ENCODE measurements around the gene LARP4B.

LARP4B gene

DNA sequence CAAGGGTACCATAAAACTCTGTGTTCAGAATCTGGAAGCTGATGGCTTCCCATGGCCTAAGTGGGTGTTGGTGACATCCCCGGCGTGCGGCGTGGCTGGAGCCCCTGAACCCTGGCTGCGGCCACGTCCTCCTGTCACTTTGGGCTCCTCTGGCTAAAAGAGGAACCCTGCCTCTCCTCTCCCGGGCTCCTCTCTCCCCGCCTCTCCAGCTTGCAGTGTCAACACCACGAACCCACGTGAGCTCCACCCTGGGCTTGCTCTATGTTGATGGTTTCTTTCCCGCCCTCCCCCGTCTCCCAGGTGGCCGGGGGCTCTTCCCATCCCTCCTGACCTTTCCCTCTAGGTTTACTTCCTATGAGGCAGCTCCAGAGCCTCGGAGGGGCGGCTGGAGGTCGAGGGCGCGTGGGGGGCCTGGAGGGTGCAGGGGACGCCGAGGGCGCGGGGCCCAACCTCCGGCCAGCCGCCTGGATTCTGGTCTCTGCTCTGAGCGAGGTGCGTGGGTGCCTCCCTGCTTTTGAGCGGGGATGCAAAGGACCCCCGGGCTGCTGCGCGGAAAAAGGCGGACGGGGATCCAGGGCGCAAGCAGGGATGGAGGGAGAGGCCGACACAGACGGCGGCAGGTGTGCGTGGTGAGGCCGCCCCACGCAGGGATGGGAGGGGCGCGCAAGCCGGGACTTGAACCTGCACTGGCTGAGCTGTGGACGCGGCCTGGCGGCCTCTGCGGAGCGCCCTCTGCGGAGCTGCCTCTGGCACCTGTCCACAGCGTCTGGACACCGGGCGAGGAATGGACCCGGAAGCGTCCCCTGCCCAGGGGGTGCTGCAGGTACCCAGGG is 126.5 kb downstream of the LARP4B start:
- no peak for DNase-seq

DNA sequence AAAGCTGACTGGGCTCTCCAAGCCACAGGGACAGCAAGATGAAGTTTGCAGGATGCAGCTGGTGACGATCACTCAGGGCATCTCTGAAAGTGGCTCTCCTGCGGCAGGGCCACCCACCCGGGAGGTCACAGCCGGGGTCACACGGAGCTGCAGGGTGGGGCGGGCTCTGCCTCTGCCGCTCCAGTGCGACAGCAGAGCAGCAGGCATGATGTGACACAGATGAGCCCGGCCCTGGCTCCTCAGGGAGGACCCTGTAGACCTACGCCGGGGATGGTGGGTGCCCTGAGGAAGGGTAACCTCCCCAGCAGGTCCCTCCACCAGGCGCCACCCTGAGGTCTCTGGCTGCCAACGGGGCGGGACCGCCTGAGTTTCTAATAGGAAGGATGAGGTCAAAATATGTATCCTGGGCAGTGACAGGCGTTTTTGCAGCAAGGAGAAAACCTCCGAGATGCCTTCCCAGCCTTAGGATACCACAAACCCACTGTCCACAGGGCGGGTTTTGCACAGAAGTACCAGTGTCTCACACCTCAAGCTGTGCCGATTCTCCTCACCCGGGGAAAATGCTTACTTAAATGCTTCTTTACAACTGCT is 127.2 kb downstream of the LARP4B start:
- DNase-seq, result no peak

GRCh38 chr10:803041-803741 is 128.3 kb downstream of the LARP4B start:
- DNase-seq, result no peak

GRCh38 chr10:802506-802905 is 129.0 kb downstream of the LARP4B start:
- no peak for DNase-seq

DNA sequence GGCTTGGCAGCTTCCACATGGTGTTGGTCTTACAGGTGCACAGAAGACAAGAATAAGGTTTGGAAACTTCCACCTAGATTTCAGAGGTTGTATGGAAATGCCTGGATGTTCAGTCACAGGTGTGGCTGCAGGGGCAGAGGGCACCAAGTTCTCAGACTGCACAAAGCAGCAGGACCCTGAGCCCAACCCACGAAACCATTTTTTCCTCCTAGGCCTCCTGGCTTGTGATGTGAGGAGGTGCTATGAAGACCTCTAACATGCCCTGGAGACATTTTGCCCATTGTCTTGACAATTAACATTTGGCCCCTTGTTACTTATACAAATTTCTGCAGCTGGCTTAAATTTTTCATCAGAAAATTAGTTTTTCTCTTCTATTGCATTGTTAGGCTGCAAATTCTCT is 134.3 kb downstream of the LARP4B start:
- DNase-seq, result no peak

DNA sequence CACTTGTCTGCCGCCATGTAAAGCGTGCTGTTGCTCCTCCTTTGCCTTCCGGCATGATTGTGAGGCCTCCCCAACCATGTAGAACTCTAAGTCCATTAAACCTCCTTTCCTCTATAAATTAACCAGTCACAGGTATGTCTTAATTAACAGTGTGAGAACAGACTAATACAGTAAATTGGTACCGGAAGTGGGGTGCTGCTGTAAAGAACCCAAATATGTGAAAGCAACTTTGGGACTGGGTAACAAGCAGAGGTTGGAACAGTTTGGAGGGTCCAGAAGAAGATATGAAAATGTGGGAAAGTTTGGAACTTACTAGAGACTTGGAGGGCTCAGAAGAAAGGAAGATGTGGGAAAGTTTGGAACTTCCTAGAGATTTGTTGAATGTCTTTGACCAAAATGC is 135.3 kb downstream of the LARP4B start:
- no peak for DNase-seq

- no peak for DNase-seq
Observed at GRCh38 chr10:794382-794956, 137.0 kb downstream of the LARP4B start.

GRCh38 chr10:792792-793100 is 138.8 kb downstream of the LARP4B start:
- no peak for DNase-seq

DNA sequence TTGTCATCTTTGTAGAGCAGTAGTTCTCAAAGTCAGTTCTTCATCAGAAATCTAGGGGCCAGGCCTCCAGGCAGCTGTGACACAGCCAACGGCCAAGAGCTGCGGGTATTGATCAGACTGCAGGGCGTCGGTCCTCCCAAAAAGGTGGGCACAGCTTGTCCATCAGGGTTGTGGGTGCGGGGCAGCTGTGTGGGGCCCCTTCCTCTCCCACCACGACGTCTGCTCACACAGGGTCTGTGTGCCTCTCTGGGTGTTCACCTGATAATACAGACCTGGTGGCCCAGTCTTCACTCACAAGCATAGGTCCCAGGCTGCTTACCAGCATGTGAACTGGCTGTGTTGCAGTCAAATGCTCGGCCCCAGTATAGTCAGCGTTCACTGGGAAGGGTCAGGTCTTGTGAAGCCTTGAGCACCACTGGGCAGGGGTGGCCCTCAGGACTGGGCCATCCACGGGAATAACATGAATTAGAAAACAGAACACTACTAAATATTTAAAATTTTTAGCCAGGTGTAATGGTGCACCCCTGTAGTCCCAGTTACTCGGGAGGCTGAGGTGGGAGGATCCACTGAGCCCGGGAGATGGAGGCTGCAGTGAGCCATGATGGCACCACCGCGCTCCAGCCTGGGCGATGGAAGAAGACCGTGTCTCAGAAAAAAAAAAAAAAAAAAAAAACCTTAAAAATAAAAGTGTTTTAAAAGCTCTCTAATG is 139.3 kb downstream of the LARP4B start:
- no peak for DNase-seq

DNA sequence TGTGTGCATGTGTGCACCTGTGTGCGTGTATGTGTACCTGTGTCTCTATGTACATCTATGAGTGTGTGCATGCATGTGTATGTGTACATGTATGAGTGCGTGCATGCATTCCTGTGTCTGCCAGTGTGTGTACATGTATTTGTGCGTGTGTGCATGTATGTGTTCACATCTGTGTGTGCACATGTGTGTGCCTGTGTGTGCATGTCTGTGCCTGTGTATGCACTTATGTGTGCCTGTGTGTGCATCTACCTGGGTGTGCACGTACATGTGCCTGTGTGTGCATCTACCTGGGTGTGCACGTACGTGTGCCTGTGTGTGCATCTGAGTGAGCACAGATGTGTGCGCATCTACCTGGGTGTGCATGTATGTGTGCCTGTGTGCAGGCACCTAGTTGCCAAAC is 139.9 kb downstream of the LARP4B start:
- no peak for DNase-seq

DNA sequence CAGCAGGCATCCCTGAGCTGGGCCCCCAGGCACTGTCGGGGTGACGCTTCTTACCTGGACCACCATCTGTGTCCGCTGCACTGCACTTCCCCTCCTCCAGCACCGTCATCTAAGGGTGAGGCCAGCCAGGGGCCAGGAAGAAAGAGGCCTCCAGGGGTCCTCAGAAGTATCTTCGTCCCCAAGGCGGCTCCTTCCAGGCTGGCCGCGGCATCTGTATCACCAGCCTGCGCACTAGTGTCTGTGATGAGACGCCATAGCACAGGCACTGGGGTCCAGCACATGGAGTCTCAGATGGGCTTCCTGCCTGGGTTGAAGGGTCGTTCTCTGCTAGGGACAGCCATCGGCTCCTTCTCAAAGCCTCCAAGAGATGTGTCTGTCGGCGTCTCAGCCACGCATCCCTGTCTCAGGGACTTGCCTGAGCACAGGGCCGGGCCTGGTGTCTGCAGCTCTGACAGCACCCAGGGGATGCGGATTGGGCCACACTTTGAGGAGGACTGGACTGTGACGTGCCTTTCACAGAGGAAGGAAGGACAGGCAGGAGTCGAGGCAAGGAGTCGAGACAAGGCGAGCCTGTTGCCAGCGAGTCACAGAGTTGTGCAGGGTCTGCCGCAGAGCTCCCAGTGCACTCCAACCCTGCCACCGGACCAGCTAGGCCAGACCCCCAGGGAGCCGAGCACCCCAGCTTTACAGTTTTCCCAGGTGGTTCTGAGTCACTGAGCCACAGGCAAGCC is 140.5 kb downstream of the LARP4B start:
- no peak for DNase-seq

DNA sequence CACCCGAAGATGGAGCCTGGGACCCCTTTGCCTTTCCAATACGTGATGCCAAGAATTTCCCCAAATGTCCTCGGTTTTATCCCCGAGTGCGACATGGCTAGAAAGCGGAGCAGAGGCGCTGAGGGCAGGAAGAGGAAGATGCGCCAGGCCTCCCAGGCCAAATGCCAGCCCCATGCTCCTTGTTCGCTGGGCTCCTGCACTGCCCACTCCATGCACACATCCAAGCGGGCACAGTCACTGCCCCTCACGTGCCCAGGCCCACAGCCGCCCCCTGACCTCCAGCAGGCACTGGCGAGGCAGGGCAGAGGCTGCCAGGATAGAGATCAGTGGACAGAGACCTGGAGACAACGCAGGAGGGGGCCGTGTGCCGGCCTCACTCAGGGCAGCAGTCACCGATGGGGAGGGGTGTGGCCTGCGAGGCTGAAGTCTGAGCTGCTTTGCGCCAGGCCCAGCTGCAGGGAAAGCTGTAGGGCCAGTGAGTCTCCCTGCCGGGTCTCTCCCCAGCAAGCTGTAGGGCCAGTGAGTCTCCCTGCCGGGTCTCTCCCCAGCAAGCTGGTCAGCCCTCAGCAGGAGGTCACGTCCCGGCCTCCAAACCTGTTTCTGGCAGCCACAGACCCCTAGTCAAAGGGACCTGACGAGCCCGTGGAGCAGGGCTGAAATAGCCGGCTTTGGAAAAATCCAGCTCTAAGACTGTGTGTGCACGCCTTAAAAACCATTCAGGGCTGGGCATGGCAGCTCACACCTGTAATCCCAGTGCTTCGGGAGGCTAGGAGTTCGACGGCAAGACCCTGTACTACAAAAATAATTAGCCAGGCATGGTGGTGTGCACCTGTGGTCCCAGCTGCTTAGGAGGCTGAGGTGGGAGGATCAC is 141.4 kb downstream of the LARP4B start:
- no peak for DNase-seq

GRCh38 chr10:788796-789748 is 142.4 kb downstream of the LARP4B start:
- DNase-seq, result no peak

- no peak for DNase-seq
Observed at GRCh38 chr10:787933-788651, 143.4 kb downstream of the LARP4B start.

DNA sequence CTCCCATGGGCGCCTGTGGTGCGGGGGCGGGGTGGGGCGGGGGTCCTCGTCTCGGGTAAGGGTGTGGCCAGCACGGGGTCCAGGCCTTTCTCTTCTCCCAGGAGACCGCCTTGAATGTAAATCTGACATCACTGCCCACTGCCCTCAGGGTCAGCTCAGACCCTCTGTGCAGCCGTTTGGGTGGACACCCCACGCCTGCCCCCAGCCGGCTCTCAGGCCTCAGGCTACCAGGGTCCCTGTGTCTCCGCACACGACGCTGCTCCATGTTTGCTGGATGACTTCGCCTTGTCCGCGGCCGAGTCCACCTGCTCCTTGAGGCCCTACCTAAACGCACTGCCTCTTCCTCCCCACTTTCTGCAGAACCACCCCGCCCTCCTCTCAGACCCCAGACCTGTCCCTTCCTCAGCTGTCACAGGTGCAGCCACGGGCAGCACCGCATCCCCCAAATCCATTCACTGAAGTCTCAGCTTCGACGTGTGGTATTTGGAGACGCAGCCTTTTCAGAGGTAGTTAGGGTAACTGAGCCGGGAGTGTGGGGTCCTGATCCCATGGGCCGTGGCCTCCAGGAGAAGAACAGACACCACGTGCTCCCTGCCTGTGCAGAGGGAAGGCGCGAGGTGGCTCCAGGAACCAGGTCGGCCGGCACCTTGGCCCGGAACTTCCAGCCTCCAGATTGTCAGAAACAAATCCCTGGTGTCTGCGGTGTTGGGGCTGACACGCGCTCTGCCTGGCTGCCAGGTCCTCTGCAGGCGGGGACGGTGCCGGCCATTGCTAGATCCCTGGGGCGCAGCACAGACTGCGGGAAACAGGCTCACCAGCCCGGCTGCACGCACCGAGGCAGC is 144.7 kb downstream of the LARP4B start:
- no peak for DNase-seq

GRCh38 chr10:785861-786214 is 145.7 kb downstream of the LARP4B start:
- no peak for DNase-seq

DNA sequence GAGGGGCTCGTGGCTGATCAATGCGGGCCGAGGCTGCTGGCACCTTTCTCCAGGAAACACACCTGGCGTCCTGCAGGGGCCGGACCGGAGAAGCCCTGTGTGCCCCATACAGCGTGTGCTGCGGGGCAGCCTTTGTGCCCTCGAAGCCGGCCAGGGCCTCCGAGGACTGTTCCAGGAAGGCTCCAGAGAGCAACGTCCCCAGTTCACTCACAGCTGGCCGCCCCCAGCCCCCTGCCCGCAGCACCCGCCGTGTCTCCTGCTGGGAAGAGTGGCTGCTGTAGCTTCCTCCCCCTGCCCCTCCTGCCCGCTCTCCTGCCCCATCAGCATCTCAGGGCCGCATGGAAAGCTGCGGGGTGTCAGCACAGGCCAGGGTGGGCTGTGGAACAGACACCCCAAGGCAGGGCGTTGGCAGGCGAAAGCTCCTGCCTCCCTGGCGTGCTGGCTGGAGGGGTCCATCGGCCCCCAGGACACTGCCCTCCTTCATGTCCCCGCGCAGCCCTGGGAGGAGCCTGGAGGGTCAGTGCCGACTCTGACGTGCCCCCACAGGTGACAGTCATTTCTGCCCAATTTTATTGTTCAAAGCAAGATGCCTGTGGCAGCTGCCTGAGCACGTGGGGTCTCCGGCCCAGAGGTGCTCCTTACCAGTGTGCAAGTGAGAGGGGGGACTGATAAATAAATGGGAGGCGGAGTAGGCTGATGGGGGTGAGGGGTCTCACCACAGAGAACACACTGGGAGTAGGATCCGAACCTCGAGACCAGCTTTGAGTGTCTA is 146.2 kb downstream of the LARP4B start:
- no peak for DNase-seq

All from NCI-H187 (cell line).